ENCODE data around the gene SPAG16.

SPAG16 gene

DNA sequence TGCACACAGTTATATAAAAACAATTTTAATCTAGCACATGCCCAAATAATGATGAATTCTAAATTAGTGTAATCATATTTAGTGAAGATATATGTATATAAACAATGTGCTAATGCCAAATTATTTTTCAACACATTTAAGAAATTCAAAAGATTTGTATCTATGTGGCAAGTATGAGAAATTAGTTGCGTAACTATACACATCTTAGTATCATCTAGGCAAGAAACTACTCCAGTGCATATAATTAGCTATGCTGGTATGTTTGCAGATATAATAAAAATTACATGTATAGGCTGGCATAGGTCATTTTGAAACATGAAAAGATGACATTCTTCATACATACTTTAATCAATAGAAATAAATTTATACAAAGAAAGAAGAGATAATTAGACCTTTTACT is 874.6 kb downstream of the SPAG16 start:
- TF ChIP-seq FOXM1 (IDR thresholded peaks at IDR 0.05; ENCODE audit: borderline replicate concordance, low read depth): no peak
- no peak for TF ChIP-seq RAD21 (IDR thresholded peaks at IDR 0.05; ENCODE audit: low read depth)
- TF ChIP-seq TEAD4 (IDR thresholded peaks at IDR 0.05): no peak
- no peak for TF ChIP-seq CREB1 (IDR thresholded peaks at IDR 0.05; ENCODE audit: low read depth)
- no peak for TF ChIP-seq CEBPB (IDR thresholded peaks at IDR 0.05)
- no peak for TF ChIP-seq NFIC (IDR thresholded peaks at IDR 0.05)
- TF ChIP-seq YY1 (IDR thresholded peaks at IDR 0.05; ENCODE audit: low read depth): no peak
- TF ChIP-seq EP300 (IDR thresholded peaks at IDR 0.05; ENCODE audit: borderline replicate concordance): no peak
- no peak for TF ChIP-seq MAX (IDR thresholded peaks at IDR 0.05)
- no peak for TF ChIP-seq TCF12 (IDR thresholded peaks at IDR 0.05; ENCODE audit: low read depth)
- TF ChIP-seq, protein P1, sequence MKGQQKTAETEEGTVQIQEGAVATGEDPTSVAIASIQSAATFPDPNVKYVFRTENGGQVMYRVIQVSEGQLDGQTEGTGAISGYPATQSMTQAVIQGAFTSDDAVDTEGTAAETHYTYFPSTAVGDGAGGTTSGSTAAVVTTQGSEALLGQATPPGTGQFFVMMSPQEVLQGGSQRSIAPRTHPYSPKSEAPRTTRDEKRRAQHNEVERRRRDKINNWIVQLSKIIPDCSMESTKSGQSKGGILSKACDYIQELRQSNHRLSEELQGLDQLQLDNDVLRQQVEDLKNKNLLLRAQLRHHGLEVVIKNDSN (IDR thresholded peaks at IDR 0.05): no peak
- TF ChIP-seq, protein P2, sequence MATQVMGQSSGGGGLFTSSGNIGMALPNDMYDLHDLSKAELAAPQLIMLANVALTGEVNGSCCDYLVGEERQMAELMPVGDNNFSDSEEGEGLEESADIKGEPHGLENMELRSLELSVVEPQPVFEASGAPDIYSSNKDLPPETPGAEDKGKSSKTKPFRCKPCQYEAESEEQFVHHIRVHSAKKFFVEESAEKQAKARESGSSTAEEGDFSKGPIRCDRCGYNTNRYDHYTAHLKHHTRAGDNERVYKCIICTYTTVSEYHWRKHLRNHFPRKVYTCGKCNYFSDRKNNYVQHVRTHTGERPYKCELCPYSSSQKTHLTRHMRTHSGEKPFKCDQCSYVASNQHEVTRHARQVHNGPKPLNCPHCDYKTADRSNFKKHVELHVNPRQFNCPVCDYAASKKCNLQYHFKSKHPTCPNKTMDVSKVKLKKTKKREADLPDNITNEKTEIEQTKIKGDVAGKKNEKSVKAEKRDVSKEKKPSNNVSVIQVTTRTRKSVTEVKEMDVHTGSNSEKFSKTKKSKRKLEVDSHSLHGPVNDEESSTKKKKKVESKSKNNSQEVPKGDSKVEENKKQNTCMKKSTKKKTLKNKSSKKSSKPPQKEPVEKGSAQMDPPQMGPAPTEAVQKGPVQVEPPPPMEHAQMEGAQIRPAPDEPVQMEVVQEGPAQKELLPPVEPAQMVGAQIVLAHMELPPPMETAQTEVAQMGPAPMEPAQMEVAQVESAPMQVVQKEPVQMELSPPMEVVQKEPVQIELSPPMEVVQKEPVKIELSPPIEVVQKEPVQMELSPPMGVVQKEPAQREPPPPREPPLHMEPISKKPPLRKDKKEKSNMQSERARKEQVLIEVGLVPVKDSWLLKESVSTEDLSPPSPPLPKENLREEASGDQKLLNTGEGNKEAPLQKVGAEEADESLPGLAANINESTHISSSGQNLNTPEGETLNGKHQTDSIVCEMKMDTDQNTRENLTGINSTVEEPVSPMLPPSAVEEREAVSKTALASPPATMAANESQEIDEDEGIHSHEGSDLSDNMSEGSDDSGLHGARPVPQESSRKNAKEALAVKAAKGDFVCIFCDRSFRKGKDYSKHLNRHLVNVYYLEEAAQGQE (IDR thresholded peaks at IDR 0.05; ENCODE audit: low read depth): no peak
- TF ChIP-seq ZBTB7A (IDR thresholded peaks at IDR 0.05; ENCODE audit: low read depth): no peak
- no peak for TF ChIP-seq TAF1 (IDR thresholded peaks at IDR 0.05; ENCODE audit: low read depth)
- TF ChIP-seq EGR1 (IDR thresholded peaks at IDR 0.05): no peak

DNA sequence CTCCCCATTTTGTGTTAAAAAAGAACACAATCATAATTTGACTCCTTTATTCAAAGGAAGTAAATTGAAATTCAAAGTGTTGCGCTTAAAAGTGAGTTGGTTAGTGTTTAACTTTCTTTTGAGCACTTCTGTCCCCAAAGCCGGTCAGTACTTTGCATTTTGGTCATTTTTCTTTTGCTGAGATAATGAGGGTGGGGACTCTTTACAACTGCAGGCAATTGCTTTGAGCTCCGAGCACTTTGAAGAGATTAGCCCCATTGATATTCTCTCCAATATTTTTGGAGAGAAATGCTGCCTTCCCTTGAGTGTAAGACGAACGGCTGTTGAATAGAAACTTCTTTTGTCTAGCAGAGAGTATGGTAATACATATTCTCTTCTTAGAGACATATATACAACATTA is 885.0 kb downstream of the SPAG16 start:
- TF ChIP-seq EGR1 (IDR thresholded peaks at IDR 0.05): no peak
- no peak for TF ChIP-seq ZBTB7A (IDR thresholded peaks at IDR 0.05; ENCODE audit: low read depth)
- TF ChIP-seq FOXM1 (IDR thresholded peaks at IDR 0.05; ENCODE audit: borderline replicate concordance, low read depth): no peak
- no peak for TF ChIP-seq RAD21 (IDR thresholded peaks at IDR 0.05; ENCODE audit: low read depth)
- no peak for TF ChIP-seq NFIC (IDR thresholded peaks at IDR 0.05)
- no peak for TF ChIP-seq TEAD4 (IDR thresholded peaks at IDR 0.05)
- TF ChIP-seq TAF1 (IDR thresholded peaks at IDR 0.05; ENCODE audit: low read depth): no peak

- TF ChIP-seq TAF1 (IDR thresholded peaks at IDR 0.05; ENCODE audit: low read depth) (no peak), CEBPB (IDR thresholded peaks at IDR 0.05) (no peak), MAX (IDR thresholded peaks at IDR 0.05) (no peak), NFIC (IDR thresholded peaks at IDR 0.05) (peak; percentile 74), EGR1 (IDR thresholded peaks at IDR 0.05) (no peak), YY1 (IDR thresholded peaks at IDR 0.05; ENCODE audit: low read depth) (no peak), ZBTB7A (IDR thresholded peaks at IDR 0.05; ENCODE audit: low read depth) (no peak), EP300 (IDR thresholded peaks at IDR 0.05; ENCODE audit: borderline replicate concordance) (peak; percentile 55; the same call in 1 of the 2 replicates), RAD21 (IDR thresholded peaks at IDR 0.05; ENCODE audit: low read depth) (no peak), TEAD4 (IDR thresholded peaks at IDR 0.05) (peak; percentile 33; the same call in 1 of the 2 replicates)
- TF ChIP-seq, protein P2 (IDR thresholded peaks at IDR 0.05; ENCODE audit: low read depth): no peak
- TF ChIP-seq, protein P1 (IDR thresholded peaks at IDR 0.05): no peak
Measured at GRCh38 chr2:214169736-214170135, 885.5 kb downstream of the SPAG16 start.

GRCh38 chr2:214174563-214174962 is 890.3 kb downstream of the SPAG16 start:
- TF ChIP-seq FOXM1 (IDR thresholded peaks at IDR 0.05; ENCODE audit: borderline replicate concordance, low read depth) (no peak), YY1 (IDR thresholded peaks at IDR 0.05; ENCODE audit: low read depth) (no peak), NFIC (IDR thresholded peaks at IDR 0.05) (no peak), CREB1 (IDR thresholded peaks at IDR 0.05; ENCODE audit: low read depth) (no peak), TEAD4 (IDR thresholded peaks at IDR 0.05) (no peak), CEBPB (IDR thresholded peaks at IDR 0.05) (no peak), TCF12 (IDR thresholded peaks at IDR 0.05; ENCODE audit: low read depth) (no peak), ZBTB7A (IDR thresholded peaks at IDR 0.05; ENCODE audit: low read depth) (no peak), MAX (IDR thresholded peaks at IDR 0.05) (no peak)
- TF ChIP-seq, protein P1 (IDR thresholded peaks at IDR 0.05): no peak
- TF ChIP-seq, protein P2 (IDR thresholded peaks at IDR 0.05; ENCODE audit: low read depth): no peak

Data from Ishikawa (cell line).